RKO (cell line): ENCODE data around the gene B3GNT9.
"Not testable (repeated sequence)": the region's sequence is repeated elsewhere in the genome, so short reads cannot be mapped to it uniquely, and the experiment has no call there.

Source experiments
- DNase-seq: peaks from one replicate; pipeline ENCODE4 v3.0.0-alpha.2; 2016; ENCODE audit warnings: low spot score

B3GNT9 gene

DNA sequence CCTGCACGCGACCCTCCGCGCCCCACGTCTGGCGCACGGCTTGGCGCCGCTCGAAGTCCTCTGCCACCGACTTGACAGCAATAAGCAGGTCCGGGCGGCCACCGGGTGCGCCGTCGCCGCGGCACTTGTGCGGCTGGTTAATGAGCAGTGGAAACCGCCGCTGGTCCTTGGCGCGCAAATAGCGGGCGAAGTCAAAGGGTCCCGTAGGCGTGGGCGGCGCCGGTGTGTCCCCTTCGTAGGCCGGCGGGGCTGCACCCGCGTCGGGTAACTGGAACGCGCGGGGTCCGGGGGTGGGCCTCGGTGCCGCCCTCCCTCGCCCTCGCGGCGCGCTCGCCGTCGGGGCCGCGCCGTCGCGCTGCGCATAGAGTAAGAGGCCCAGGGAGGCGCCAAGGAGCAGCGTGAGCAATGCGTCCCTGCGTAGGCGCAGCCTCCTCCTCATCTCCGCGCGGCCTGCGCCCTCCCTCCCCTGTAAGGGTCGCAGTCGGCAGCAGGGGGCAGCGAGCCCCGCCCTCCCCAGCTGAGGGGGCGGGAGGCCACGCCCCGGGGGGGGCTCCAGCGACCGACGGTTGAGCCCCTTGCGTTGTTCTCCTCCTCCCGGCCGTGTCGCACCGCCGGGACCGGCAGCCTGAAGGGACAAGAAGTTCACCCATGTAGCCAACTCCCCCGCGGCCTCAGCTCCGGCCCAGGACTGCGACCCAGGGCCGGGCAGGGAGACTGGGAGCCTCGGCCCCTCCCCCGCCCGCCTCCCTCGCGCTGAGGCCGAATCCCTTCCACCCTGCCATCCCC is 558 bp downstream of the B3GNT9 start:
- DNase-seq = peak; percentile 54

- DNase-seq = no peak
These were observed 1.3 kb downstream of the B3GNT9 start for GRCh38 chr16:67149276-67150046.

DNA sequence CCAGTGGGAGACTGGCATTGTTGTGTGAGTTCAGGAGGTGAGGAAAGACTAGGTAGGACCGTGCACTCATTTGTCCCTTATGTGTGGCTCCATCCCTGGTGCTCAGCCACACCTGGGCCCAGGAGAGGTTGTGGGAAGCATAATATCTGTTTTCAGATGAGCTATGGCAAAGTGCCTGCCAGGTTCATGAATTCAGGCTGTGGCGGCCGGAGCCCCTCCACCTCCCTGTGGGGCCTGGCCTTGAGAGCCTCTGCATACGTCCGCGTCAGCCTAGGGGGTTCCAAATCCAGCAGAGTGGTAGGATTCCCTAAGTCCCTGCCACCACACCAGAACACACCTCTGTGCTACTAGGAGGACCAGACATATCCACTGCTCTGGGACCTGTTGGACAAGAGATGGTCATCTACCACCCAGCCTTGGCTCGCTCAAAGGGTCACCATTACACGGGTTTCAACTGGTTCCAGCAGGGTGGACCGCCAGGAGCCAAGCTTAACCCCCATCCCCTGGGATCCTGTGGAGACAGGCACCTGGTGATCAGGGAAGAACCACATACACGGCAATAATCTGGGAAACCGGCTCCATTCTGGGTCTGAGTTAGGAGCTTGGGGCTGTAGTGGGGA is 2.0 kb downstream of the B3GNT9 start:
- DNase-seq = no peak

GRCh38 chr16:67148221-67148620 is 2.6 kb downstream of the B3GNT9 start:
- DNase-seq = no peak

GRCh38 chr16:67147437-67148140 is 3.2 kb downstream of the B3GNT9 start:
- no peak for DNase-seq

GRCh38 chr16:67146523-67147357 is 4.1 kb downstream of the B3GNT9 start:
- DNase-seq = no peak

GRCh38 chr16:67145746-67146145 is 5.1 kb downstream of the B3GNT9 start:
- no peak for DNase-seq

- DNase-seq = no peak
These were observed 5.9 kb downstream of the B3GNT9 start for GRCh38 chr16:67144943-67145342.

DNA sequence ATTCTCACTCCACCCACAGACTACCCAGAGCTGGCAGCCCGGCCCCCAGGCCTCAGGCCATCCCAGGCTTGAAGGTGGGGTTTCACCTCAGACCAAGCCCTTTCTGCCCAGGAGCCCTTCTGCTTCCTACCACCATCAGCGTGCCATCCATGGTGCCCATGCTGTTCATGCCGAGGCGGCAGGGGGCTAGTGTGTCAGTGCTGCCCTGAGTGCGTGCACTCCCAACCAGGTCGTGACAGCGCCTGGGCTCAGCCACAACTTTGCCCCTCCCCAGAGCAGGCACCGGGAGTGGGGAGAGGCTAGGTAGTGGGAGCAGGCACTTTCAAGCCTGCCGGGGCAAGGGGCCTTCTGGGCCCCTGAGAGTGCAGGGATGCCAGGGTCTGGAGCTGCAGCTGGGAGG is 8.5 kb downstream of the B3GNT9 start:
- DNase-seq = no peak

GRCh38 chr16:67141391-67141790 is 9.4 kb downstream of the B3GNT9 start:
- DNase-seq = no peak

DNA sequence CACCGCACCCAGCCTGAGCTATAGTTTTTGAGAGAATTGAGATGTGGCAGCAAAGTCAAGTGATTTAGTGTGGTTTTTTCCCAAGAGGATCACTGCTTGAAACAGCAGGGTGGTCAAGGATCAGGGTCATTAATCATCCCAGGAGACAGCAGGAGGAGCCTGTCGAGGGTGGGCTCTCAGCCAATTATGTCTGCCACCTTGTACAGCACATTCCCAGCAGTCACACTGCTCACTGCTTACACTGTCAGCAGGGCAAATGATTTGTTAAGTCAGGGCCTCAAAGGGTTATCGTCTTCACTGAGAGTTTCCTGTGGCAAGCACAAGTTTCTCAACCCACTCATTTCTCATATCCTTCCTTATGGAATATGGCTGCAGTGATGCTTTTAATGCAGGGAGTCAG is 13.2 kb downstream of the B3GNT9 start:
- no peak for DNase-seq

DNA sequence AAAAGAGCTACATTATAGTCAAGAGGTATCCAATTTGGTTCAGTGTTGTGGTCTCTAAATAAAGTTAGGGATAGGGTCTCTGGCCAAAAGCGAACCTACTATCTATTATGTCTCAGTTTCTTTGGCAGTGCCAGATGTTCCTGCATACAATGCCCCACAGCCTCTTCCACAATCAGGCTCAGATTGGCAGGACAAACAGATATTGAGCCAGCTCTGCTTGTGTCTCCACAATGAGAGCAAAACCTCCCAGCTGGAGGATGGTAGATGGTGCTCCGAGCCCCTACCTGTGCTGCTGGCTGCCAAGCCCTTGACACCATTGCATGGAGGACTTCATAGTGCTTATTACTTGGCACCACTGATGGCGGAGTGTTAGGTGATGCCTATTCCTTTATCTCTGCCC is 21.4 kb downstream of the B3GNT9 start:
- DNase-seq = no peak

DNA sequence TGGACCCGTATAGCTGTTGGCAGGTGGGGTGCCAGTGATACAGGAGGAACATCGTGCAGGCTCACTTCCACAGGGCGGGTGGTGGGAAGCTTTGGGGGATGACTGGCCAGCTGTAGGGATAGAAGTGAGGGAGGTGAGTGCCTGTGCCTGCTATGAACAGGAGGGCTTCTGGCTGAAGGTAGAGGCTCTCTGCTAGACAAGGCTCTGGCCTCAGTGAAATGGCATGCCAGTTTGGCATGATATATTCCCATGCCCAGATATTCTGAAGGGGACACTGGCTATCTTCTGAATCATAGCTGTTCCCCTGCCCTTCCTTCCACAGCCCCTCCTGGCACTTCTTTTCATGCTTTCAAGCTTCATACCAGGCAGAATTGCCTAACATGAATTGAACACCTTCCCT is 21.9 kb downstream of the B3GNT9 start:
- DNase-seq = no peak

DNA sequence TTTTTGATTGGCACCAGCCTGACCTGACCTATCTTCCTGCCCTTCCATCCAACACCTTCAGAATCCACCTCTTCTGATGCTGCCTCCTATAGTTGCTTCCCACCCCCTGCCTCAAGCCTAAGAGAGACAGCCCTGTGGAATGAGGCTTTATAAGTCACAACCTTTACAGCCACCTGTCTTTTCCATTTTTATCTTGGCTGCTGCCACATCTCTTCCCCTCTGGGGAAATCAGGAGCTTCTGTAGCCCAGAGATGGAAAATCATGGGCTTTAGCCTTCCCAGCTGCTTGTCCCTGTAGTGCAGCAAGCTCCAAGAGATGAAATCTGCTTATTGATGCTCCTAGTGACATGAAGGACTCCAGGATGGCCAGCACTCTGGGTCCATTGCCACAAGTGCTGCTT is 22.4 kb downstream of the B3GNT9 start:
- no peak for DNase-seq

- DNase-seq = not testable (repeated sequence)
These were observed 28.0 kb downstream of the B3GNT9 start for GRCh38 chr16:67122799-67123198.

DNA sequence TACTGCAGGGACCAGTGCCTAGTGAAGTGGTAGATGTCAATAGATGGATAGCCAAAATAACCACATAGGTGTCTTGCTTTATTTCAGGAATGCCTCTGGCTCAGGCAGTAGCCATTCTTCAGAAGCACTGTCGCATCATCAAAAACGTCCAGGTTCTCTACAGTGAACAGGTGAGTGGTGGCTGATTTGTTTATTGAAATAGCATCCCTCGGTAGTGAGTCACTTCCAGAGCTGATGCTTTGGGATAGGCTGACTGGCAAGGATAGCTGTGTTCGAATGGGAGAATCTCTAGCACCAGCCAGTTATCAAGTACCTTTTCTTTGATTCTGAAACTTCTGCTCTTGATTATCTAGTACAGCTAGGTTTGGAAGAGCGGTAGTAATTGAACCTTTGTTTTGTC is 30.8 kb downstream of the B3GNT9 start:
- no peak for DNase-seq

- no peak for DNase-seq
These were observed 33.1 kb downstream of the B3GNT9 start for GRCh38 chr16:67117716-67118115.

- no peak for DNase-seq
These were observed 34.1 kb downstream of the B3GNT9 start for GRCh38 chr16:67116388-67117311.

- peak; percentile 89 for DNase-seq
These were observed 35.2 kb downstream of the B3GNT9 start for GRCh38 chr16:67115639-67116038.

DNA sequence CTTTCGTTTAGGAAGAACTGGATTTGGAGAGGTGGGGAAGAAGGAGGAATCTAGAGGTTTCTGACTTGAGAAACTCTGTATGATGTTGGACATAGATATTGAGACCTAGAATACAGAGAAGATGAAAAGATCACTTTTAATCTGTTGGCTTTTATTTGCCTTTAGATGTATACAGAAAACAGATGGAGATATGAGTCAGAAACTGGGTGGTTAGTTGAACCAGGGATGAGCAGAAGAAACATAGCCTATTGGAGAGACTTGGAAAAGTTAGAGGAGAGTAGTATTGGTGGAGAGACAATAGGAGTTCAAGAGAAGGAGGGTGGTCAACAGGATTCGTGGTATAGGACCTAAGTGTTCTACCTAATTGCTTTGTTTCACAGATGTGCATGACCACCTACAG is 36.0 kb downstream of the B3GNT9 start:
- no peak for DNase-seq
